Tibial nerve (tissue), 4 donors: ENCODE measurements around the gene GRB2. TPM values are rescaled to one million over a fixed set of nuclear protein-coding genes. Genes with fewer than 3 reads are reported as not detected.

Experiments
- DNase-seq, 2 donors: peaks; one replicate each; pipeline ENCODE4 v3.0.0-alpha.2; 2019; ENCODE audit warnings: low spot score in 2 of 2
- H3K27ac ChIP-seq, 4 donors: fragments of 200-600 bp; sonication (generic) in 3 of 4; one replicate each; pipeline ENCODE4 v1.5.1; 2017 to 2019; ENCODE audit warnings: mild to moderate bottlenecking in 1 of 4
- H3K27me3 ChIP-seq, 2 donors: fragments of 200-600 bp; sonication (generic) in 1 of 2; one replicate each; pipeline versions ENCODE4 v1.5.1 to v1.6.0; 2017 to 2019
- H3K36me3 ChIP-seq, 3 donors: fragments of 200-600 bp; sonication (generic); one replicate each; pipeline ENCODE4 v1.5.1; 2018 to 2019
- H3K4me1 ChIP-seq, 4 donors: fragments of 200-600 bp; sonication (generic) in 3 of 4; one replicate each; pipeline ENCODE4 v1.5.1; 2017 to 2019
- H3K4me3 ChIP-seq, 4 donors: fragments of 200-600 bp; sonication (generic) in 3 of 4; one replicate each; pipeline ENCODE4 v1.5.1; 2017 to 2019; ENCODE audit warnings: mild to moderate bottlenecking in 1 of 4, moderate library complexity in 1 of 4
- H3K9me3 ChIP-seq, 4 donors: fragments of 200-600 bp; sonication (generic) in 3 of 4; one replicate each; pipeline ENCODE4 v1.5.1; 2017 to 2019
- EP300 ChIP-seq, 2 donors: sonication (generic); formaldehyde crosslinking; IDR thresholded peaks; one replicate each; pipeline ENCODE4 v1.6.1; 2017; ENCODE audit warnings: antibody characterized with exemption in 2 of 2, mild to moderate bottlenecking in 1 of 2
- POLR2A ChIP-seq, 2 donors: fragments of 450-650 bp; IDR thresholded peaks; one replicate each; pipeline ENCODE4 v1.6.1; 2017; ENCODE audit warnings: antibody characterized with exemption in 2 of 2, mild to moderate bottlenecking in 2 of 2, moderate library complexity in 2 of 2
- WGBS, 2 donors: methylation state at CpG; one replicate each; pipeline ENCODE4 v1.1.5; 2018; 5-methylcytosine and 5-hydroxymethylcytosine counted together
- total RNA-seq, 4 donors: library from RNA; depleted of rRNA; stranded (reverse); fragments of >200 nt; gene quantifications; one replicate each; pipeline ENCODE4 v1.1.0, GENCODE V29; 2016
- TF ChIP-seq, protein P1 (sequence below), 5 experiments: fragments of 200-600 bp in 3 of 5; fragments of 450-650 bp in 2 of 5; sonication (generic) in 3 of 5; IDR thresholded peaks; one replicate each; pipeline ENCODE4 v1.5.1; 2016 to 2019; ENCODE audit warnings: antibody characterized with exemption in 5 of 5, mild to moderate bottlenecking in 3 of 5, moderate library complexity in 2 of 5

GRB2 gene
- total RNA-seq, 4 donors from 2014 or later = 77.6 to 139 (median 133) TPM

GRCh38 chr17:75289832-75290337 is 115.6 kb downstream of the GRB2 start:
- WGBS, 2 donors = 1% methylated on average over 26 of the region's 26 CpGs
- H3K27me3 ChIP-seq = no peaks in the 10 kb centered on the region
- peak overlapping the region; percentile 56 to 95 (median 93) for H3K27ac ChIP-seq
- H3K4me1 ChIP-seq = peaks cover 0 to 14% (median 4%) of the 10 kb centered on the region in 4 donors
- H3K9me3 ChIP-seq = no peaks in the 10 kb centered on the region
- peak overlapping the region; percentile 66 to 83 (median 72) for H3K4me3 ChIP-seq
- TF ChIP-seq EP300 (IDR thresholded peaks at IDR 0.05) (no peak), POLR2A (IDR thresholded peaks at IDR 0.05) (no peak)
- TF ChIP-seq, protein P1, sequence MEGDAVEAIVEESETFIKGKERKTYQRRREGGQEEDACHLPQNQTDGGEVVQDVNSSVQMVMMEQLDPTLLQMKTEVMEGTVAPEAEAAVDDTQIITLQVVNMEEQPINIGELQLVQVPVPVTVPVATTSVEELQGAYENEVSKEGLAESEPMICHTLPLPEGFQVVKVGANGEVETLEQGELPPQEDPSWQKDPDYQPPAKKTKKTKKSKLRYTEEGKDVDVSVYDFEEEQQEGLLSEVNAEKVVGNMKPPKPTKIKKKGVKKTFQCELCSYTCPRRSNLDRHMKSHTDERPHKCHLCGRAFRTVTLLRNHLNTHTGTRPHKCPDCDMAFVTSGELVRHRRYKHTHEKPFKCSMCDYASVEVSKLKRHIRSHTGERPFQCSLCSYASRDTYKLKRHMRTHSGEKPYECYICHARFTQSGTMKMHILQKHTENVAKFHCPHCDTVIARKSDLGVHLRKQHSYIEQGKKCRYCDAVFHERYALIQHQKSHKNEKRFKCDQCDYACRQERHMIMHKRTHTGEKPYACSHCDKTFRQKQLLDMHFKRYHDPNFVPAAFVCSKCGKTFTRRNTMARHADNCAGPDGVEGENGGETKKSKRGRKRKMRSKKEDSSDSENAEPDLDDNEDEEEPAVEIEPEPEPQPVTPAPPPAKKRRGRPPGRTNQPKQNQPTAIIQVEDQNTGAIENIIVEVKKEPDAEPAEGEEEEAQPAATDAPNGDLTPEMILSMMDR (IDR thresholded peaks at IDR 0.05) = peak in 3 of 5 experiments; percentile 3 to 20 (median 17)
- peaks cover 0 to 19% (median 0%) of the 10 kb centered on the region in 3 donors for H3K36me3 ChIP-seq
- DNase-seq = peak; percentile 54 to 58

DNA sequence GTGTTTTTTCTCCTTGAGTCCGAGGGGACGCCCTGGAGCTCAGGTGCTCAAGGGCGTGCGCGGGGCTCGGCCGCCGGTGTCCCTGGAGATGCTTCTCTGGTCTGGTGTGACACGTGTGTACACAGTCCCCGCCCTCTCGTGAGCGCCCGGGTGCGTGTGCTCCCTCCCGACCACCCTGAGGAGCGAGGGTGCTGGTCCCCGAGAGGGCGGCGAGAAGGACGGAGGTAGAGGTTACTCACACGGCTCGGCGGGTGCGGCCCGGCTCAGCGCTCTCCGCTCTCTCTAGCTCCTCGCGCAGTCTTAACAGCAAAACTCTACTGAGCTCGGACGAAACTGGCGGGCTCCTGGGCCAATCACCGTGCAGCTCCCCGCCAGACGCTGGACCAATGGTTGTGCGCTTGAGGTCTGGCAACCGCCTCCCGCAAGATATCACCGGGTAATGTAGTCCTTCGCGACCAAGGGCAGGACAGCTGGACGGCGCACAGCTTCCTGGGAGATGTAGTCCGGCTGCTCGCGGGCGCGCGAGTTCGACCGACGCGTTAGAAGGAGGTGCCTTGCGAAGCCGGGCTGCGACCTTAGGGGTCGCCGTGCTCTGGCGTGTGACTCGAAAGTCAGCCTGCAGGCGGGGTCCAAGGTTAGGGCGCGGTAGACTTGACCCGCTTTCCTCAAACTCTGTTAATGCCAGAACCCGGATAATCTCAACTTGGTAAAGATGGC is 116.2 kb downstream of the GRB2 start, which contains the start of gene SLC25A19:
SLC25A19 (minus strand) TSS at position 319 of the 717 bp plus-strand sequence. CDS start 2,669 bp downstream, outside the sequence.
- H3K27ac ChIP-seq = peak within 1 kb of the TSS; percentile 56 to 95 (median 93)
- peaks cover 0 to 23% (median 0%) of the 10 kb centered on the region in 3 donors for H3K36me3 ChIP-seq
- no peaks in the 10 kb centered on the region for H3K9me3 ChIP-seq
- TF ChIP-seq, protein P1 (IDR thresholded peaks at IDR 0.05) = peak in 1 of 5 experiments; percentile 16
- TF ChIP-seq EP300 (IDR thresholded peaks at IDR 0.05) (peak; percentile 47 to 93), POLR2A (IDR thresholded peaks at IDR 0.05) (peak; percentile 78 to 95)
- WGBS, 2 donors = 0% methylated on average over 50 to 60 of the region's 65 CpGs
- peak within 1 kb of the TSS; percentile 66 to 83 (median 72) for H3K4me3 ChIP-seq
- H3K27me3 ChIP-seq = no peaks in the 10 kb centered on the region
- DNase-seq = peak; percentile 94 to 96
- H3K4me1 ChIP-seq = peaks cover 0 to 14% (median 4%) of the 10 kb centered on the region in 4 donors

GRCh38 chr17:75288770-75289114 is 116.7 kb downstream of the GRB2 start:
- peak overlapping the region; percentile 66 to 83 (median 72) for H3K4me3 ChIP-seq
- DNase-seq = no peak
- TF ChIP-seq POLR2A (IDR thresholded peaks at IDR 0.05) (no peak), EP300 (IDR thresholded peaks at IDR 0.05) (no peak)
- TF ChIP-seq, protein P1 (IDR thresholded peaks at IDR 0.05) = no peak
- peaks cover 0 to 29% (median 0%) of the 10 kb centered on the region in 3 donors for H3K36me3 ChIP-seq
- no peaks in the 10 kb centered on the region for H3K27me3 ChIP-seq
- WGBS, 2 donors = 1 to 2% methylated on average over 14 of the region's 14 CpGs
- H3K4me1 ChIP-seq = peaks cover 0 to 14% (median 4%) of the 10 kb centered on the region in 4 donors
- H3K27ac ChIP-seq = peak overlapping the region in 3 of 4 donors; percentile 68 to 95 (median 91)
- H3K9me3 ChIP-seq = no peaks in the 10 kb centered on the region

DNA sequence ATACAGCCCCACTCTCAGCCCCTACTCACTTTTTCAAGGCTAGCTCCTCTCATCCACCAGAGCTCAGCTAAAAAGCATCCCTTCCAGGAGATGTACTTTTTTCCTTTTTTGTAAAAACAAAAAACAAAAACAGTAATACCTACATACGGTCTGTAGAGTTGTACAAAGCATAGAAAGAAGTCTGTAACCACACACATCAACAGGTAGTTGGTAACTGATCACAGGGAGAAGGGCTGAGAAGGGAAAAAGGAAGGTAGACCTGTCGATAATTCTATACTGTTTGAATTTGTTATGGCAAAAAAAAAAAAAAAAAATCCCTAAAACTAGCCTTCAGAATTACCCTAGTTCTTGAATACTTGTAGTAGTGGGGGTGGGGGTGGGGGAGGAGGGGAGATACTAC is 117.1 kb downstream of the GRB2 start:
- peaks cover 0 to 14% (median 4%) of the 10 kb centered on the region in 4 donors for H3K4me1 ChIP-seq
- no peak for TF ChIP-seq EP300 (IDR thresholded peaks at IDR 0.05)
- no peak for TF ChIP-seq POLR2A (IDR thresholded peaks at IDR 0.05)
- TF ChIP-seq, protein P1 (IDR thresholded peaks at IDR 0.05) = no peak
- no peaks in the 10 kb centered on the region for H3K9me3 ChIP-seq
- H3K27me3 ChIP-seq = no peaks in the 10 kb centered on the region
- peaks cover 0 to 32% (median 0%) of the 10 kb centered on the region in 3 donors for H3K36me3 ChIP-seq
- no peak for DNase-seq
- 17 to 31% methylated on average over 2 of the region's 2 CpGs for WGBS, 2 donors
- peak overlapping the region in 1 of 4 donors; percentile 95 for H3K27ac ChIP-seq
- peak overlapping the region; percentile 66 to 83 (median 72) for H3K4me3 ChIP-seq

- 80 to 83% methylated on average over 9 of the region's 9 CpGs for WGBS, 2 donors
- DNase-seq = no peak
- H3K9me3 ChIP-seq = no peaks in the 10 kb centered on the region
- peaks cover 0 to 43% (median 3%) of the 10 kb centered on the region in 3 donors for H3K36me3 ChIP-seq
- H3K4me1 ChIP-seq = peaks cover 0 to 14% (median 4%) of the 10 kb centered on the region in 4 donors
- H3K4me3 ChIP-seq = no peak overlapping the region
- H3K27me3 ChIP-seq = no peaks in the 10 kb centered on the region
- H3K27ac ChIP-seq = no peak overlapping the region
- TF ChIP-seq, protein P1 (IDR thresholded peaks at IDR 0.05) = no peak
- TF ChIP-seq POLR2A (IDR thresholded peaks at IDR 0.05) = no peak
- TF ChIP-seq EP300 (IDR thresholded peaks at IDR 0.05) = no peak
These were observed 118.3 kb downstream of the GRB2 start for GRCh38 chr17:75287221-75287620.
